Dermis blood vessel endothelial cell (primary cell): ENCODE data around the gene OS9. TPM values are rescaled to one million over a fixed set of nuclear protein-coding genes. Genes with fewer than 3 reads are reported as not detected.

Experiments used
- DNase-seq: peaks from one replicate; pipeline ENCODE4 v3.0.0; 2010
- total RNA-seq: library from RNA; depleted of rRNA; stranded (reverse); fragments of >200 nt; gene quantifications from 2 replicates; pipeline ENCODE4 v1.2.3, GENCODE V29; 2014

The OS9 gene
- total RNA-seq, 1 donor from 2014 or later, result 481 TPM

- DNase-seq, result no peak
Measured at GRCh38 chr12:57767876-57768275, 73.9 kb downstream of the OS9 start.

GRCh38 chr12:57769594-57769993 is 75.7 kb downstream of the OS9 start:
- DNase-seq, result no peak

DNA sequence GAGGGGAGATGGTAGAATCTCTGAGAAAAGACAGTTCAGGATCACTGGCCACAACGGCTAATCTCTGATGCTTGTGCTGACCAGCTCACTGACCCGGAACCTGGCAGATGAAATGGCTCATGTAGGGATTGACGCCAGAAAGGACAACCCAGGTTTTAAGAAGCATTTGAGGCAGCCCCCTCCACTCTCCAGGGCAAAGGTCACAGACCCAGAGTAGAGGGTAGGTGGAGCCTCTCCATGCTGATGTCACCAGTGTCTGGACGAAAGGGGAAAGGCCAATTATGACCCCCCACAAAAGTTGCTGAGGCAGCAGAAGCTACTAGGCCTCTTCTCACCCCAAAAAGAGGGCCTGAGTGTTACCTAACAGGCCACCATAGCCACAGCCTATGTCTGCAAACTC is 76.8 kb downstream of the OS9 start:
- DNase-seq, result no peak

Other genes with a start within 250 kb of the OS9 start
- gene INHBE, start 238.8 kb upstream of the OS9 start, total RNA-seq, result not detected in 2 replicates
- 0.17 and 0.47 TPM in 2 replicates for gene GLI1, start 234.3 kb upstream of the OS9 start, total RNA-seq
- not detected in 2 replicates for gene ARHGAP9, start 214.3 kb upstream of the OS9 start, total RNA-seq
- 71.6 and 81.2 TPM in 2 replicates for gene MARS1, start 206.1 kb upstream of the OS9 start, total RNA-seq
- gene DDIT3, start 173.6 kb upstream of the OS9 start, total RNA-seq, result 7.5 and 11.4 TPM in 2 replicates
- 12.8 and 17.0 TPM in 2 replicates for gene MBD6, start 171.3 kb upstream of the OS9 start, total RNA-seq
- 109 and 113 TPM in 2 replicates for gene DCTN2, start 146.9 kb upstream of the OS9 start, total RNA-seq
- gene KIF5A, start 144.1 kb upstream of the OS9 start, total RNA-seq, result 0.09 and 0.17 TPM in 2 replicates
- 10.2 and 15.4 TPM in 2 replicates for gene PIP4K2C, start 102.9 kb upstream of the OS9 start, total RNA-seq
- 1.9 and 2.4 TPM in 2 replicates for gene DTX3, start 89.3 kb upstream of the OS9 start, total RNA-seq
- gene ARHGEF25, start 82.7 kb upstream of the OS9 start, total RNA-seq, result 0.68 and 0.74 TPM in 2 replicates
- gene B4GALNT1, start 60.9 kb upstream of the OS9 start, total RNA-seq, result 0.14 TPM in 1 of 2 replicates, not detected in the other
- gene AGAP2, start 44.6 kb downstream of the OS9 start, total RNA-seq, result under 0.01 and 0.19 TPM in 2 replicates
- gene TSPAN31, start 50.9 kb downstream of the OS9 start, total RNA-seq, result 29.7 and 72.0 TPM in 2 replicates
- 147 and 154 TPM in 2 replicates for gene CDK4, start 58.2 kb downstream of the OS9 start, total RNA-seq
- gene MARCHF9, start 61.0 kb downstream of the OS9 start, total RNA-seq, result 3.4 and 4.1 TPM in 2 replicates
- 0.17 and 0.47 TPM in 2 replicates for gene CYP27B1, start 72.9 kb downstream of the OS9 start, total RNA-seq
- 3.6 and 3.7 TPM in 2 replicates for gene METTL1, start 78.0 kb downstream of the OS9 start, total RNA-seq
- 3.3 and 4.3 TPM in 2 replicates for gene EEF1AKMT3, start 78.5 kb downstream of the OS9 start, total RNA-seq
- 23.0 and 27.5 TPM in 2 replicates for gene TSFM, start 88.7 kb downstream of the OS9 start, total RNA-seq
- 2.7 and 4.4 TPM in 2 replicates for gene AVIL, start 124.6 kb downstream of the OS9 start, total RNA-seq
- 85.4 and 140 TPM in 2 replicates for gene CTDSP2, start 152.6 kb downstream of the OS9 start, total RNA-seq
- gene ATP23, start 247.4 kb downstream of the OS9 start, total RNA-seq, result 12.7 and 25.5 TPM in 2 replicates